HG02571 (cell line): ENCODE results near the gene TNNC1.

ENCODE experiments used
- ATAC-seq: cut with Tn5 transposase; IDR thresholded peaks from one replicate; pipeline ENCODE4 v1.9.1; 2021; ENCODE audit warnings: mild to moderate bottlenecking, moderate library complexity; ENCODE audit not compliant: unreplicated experiment

Gene TNNC1

GRCh38 chr3:52484680-52485461 lies 31.0 kb upstream of the TNNC1 start:
- ATAC-seq: no peak

- no peak for ATAC-seq
Measured at GRCh38 chr3:52483577-52484381, 29.9 kb upstream of the TNNC1 start.

GRCh38 chr3:52483081-52483480 lies 29.2 kb upstream of the TNNC1 start:
- ATAC-seq: no peak

DNA sequence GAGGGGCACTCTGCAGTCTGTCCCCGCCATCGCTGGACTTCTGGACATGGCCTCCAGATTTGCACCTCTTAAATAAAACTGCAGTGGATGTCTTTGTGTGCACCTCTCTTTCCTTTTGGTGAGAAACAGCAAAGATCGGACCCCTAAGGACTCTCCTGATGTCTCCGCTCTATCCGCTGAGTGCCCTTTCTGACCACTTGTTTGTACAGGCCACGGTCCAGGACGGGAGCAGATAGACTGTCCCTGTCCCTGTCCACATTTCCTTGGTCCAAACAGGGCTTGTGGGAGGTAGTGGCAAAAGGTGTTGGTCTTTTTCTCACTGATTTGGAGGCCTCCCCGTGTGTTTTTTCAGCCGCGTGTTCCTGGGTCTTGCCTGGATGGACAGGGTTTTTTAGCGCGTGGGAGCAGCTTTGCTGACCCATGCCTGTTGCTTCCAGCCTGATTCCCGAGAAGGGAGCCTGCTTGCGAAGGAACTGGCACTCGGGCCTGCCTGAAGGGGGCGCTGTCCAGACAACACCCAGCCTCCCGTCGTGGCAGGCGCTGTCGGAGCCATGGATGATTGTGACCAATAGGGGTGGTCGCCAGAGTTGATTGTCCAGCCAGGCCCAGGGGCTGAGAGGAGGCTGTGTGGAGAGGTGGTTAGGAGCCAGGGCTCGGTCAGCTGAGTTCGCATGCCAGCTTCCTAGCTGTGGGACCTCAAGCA lies 28.1 kb upstream of the TNNC1 start:
- ATAC-seq: no peak

GRCh38 chr3:52480768-52481715 lies 27.2 kb upstream of the TNNC1 start:
- no peak for ATAC-seq

DNA sequence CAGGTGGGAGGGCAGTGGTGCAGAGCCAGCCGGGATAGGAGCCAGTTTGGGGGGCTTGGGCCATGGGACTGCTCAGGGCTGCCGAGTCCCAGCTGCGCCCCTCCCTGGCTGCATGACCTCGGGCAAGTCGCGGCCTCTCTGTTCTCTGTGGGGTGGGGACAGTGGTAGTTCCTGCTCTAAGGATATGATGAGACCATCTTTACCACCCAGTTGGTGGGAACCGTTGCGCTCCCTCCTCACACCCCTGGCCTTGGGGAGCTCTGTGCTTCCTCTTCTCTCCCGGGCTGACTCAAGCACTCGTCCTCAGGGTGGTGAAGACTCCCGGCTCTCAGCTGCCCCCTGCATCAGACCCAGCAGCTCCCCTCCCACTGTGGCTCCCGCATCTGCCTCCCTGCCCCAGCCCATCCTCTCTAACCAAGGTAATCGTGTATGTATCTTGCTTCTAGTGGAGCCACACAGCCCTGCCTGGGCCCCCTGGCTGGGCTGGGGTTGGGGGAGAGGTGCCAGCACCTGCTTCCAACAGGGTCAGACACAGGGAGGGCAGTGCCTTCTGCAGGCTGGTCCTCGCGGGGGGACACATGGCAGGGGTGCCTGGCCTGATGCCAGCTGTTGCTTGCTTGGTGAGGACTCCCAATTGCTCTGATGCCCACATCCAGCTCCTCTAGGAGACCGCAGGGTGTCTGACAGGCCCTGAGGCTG lies 26.2 kb upstream of the TNNC1 start:
- no peak for ATAC-seq

GRCh38 chr3:52479037-52479876 lies 25.4 kb upstream of the TNNC1 start:
- no peak for ATAC-seq

DNA sequence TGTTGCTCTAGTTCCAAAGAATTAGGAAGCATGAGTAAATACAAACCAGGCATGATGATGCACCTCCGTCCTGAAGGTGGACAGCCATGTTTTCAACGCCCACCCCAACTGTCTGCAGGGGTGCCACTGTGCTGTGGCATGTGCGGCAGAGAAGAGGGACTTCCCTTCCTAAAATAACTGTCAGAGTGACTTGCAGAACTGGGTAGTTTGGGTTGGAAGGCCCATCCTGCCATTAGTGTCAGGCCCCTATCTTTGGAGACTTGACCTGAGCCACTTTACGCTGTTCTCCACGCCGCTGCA lies 23.9 kb upstream of the TNNC1 start:
- no peak for ATAC-seq

DNA sequence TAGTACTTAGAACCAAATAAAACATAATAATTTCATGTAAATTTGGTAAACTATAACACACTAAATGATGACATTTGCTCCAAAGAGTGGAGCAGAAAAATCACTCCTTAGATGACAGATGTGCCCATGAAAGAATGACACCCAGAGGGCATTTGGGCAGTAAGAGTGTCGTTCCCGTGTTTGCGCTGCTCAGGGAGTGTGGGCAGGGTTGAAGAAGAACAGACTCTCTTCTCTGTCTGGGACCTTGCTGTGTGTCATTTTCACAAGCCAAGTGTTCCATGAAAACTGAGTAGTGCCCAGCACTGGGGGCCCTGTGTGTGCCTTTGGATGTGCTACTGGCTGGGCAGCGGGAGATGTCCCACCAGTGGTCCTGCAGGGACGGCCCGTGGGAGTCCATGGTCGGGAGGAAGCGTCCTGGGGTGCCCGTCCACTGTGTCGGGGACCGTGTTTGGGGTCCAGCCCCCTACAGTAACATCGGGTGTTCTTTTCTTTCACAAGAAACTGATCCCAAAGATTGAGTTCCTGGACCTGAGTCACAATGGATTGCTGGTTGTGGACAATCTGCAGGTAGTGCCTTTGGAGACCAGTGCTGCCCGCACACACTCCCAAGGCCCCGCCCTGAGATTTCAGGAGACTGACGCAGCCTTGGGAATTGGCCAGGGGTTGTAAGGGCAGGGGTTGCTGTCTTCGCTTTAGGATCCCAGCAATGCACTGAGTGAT lies 23.4 kb upstream of the TNNC1 start:
- ATAC-seq: no peak

GRCh38 chr3:52473026-52473425 lies 19.2 kb upstream of the TNNC1 start:
- no peak for ATAC-seq

GRCh38 chr3:52472239-52473000 lies 18.6 kb upstream of the TNNC1 start:
- no peak for ATAC-seq

DNA sequence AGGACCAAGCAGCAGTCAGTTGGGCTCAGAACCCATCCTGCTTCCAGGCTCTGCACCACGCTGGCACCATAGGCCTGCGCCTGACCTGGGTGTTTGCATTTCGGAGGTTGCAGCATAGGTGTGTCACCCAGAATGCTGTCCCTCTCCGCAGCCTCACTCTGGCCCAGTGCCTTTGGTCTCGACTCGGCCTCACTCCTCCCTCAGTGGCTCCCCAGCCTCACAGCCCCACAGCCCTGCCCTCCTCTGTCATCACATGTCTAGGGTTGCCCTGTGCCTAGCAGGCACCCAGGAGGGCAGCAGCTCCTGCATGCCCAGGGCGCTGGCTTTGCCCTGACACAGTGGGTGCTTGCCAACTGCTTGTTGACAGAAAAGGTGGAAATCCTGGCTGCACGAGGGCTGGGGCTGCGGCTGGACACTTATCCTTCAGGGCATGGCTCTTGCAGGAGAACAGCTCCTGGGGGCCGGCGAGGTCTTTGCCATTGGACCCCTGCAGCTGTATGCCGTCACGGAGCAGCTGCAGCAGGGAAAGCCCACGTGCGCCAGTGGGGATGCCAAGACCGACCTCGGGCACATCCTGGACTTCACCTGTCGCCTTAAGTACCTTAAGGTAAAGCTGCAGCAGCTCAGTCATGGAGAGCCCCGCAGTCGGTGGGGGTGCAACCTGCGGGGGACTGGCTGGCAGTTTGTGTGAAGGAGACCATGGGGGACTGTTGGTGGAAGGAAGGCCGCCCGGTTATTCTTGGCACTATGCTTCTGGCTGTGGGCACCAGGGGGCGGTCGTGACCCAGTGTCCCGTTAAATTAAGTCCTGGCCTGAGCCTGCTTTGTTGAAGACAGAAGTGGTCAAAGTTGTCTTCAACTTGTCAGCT lies 17.8 kb upstream of the TNNC1 start:
- no peak for ATAC-seq

- ATAC-seq: no peak
Measured at GRCh38 chr3:52470920-52471319, 17.1 kb upstream of the TNNC1 start.

GRCh38 chr3:52469001-52469400 lies 15.2 kb upstream of the TNNC1 start:
- no peak for ATAC-seq

DNA sequence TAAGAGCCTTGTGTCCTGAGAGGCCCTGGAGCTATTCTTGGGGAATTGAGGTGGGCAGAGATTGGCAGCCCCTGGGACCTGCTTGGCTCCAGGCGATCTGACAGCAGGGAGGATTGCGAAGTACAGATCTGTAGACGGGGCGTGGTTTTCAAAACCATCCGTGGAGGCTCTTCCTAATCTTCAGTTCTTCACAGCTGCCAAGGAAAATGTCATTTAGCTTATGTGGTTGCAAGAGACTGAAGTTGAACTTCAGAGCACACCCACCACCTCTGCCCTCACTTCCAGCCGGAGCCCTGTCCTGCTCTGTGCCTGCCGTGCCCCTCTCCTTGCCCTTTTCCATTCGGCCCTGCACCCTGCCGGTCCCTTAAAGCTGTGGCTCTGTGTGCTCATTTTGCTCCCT lies 14.5 kb upstream of the TNNC1 start:
- no peak for ATAC-seq

DNA sequence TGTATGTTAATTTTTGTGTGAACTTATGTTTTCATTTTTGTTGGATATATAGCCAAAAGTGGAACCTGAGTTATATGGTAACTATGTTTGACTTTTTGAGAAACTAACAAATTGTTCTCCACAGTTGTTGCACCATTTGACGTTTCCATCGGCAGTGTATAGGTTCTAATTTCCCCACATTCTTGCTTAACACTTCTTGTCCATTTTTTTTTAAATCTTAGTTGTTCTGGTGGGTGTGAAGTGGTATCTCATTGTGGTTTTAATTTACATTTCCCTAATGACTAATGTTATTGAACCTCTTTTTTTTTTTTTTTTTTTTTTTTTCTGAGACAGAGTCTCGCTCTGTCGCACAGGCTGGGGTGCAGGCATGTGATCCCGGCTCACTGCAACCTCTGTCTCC lies 9.6 kb upstream of the TNNC1 start:
- no peak for ATAC-seq

DNA sequence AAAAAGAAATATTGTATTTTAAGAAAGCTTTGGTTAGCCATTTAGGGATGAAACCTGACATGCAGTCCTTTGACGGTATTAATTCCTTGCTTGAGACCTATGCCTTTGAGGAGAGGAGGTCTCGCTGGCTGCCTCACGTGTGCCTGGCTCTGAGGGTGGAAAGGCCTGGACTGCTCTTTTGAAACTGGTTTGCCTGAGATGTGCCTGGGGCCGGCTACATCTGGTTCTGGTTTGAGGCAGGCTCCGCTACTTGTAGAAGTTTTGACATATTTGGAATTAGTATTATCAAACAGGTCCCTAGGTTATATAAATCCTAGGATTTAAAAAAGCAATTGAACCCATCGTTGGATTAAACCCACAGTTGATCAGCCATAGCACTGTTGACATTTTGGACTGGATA lies 8.0 kb upstream of the TNNC1 start:
- ATAC-seq: no peak
